Activated CD4-positive, alpha-beta T cell treated with anti-CD3 and anti-CD28 coated beads, Interleukin-2, amount 50 U/mL, for 48 hours (primary cell): ENCODE results near the gene IL22RA2.
A peak's percentile ranks its signal among the peaks of the same experiment; 100 is the strongest.
"Not testable (repeated sequence)": the region's sequence is repeated elsewhere in the genome, so short reads cannot be mapped to it uniquely, and the experiment has no call there.

Source experiments
- DNase-seq, 2 experiments: peaks; one replicate each; pipeline ENCODE4 v3.0.0-alpha.2; 2020

IL22RA2 gene

DNA sequence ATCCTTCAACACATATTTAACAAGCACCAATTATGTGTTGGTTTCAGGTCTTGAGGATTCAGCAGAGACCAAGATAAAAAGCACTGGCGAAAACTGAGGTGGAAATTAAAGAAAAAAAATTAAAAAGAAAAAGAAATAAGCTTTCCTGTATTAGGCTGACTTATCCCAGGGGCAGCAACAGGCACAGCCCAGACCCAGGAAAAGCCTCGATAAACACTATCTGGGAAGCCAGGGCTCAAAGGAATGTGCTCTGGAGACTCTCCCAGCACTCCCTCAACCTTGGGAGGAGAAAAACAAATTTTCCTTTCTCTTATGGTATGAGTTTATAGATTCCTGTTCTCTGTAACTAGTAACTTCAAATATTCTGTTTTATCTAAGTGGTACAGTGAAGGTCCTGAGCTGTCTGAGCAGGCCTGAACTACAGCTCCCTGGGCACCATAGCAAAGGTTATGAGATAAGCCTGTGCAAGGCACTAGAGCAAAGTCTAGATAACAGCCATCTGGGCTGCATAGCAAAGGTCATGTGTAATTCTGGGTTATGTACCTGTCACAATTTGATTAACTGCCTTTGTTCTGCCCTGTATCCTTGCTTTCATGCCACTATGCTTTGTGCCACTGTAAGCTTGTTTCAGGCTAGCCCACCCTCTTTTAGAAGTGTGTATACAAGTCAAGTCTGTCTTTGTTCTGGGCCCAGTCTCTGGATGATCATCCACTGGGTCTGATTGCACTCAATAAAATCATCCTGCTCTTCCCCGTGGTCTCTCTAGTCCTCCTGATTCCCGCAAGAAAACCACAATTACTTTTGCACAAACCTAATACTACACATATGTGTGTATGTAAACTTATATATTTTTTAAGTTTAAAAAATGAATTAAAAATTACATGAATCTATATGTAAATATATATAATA, 54.0 kb downstream of the IL22RA2 start:
- no peak for DNase-seq

- DNase-seq, result no peak
Measured at GRCh38 chr6:137117581-137117980, 55.9 kb downstream of the IL22RA2 start.

DNA sequence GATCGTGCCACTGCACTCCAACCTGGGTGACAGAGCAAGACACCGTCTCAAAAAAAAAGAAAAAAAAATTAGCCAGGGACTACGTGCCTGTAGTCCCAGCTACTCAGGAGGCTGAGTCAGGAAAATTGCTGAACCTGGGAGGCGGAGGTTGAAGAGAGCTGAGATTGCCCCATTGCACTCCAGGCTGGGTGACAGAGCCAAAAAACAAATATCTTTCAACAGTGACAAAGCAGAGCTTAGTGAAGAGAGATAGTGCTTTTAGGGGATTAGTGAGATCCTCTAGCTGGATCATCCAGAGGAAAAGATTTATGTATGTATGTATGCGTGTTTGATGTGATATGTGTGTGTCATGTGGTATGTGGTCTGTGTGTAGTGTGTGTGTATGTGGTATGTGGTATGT, 56.6 kb downstream of the IL22RA2 start:
- no peak for DNase-seq

DNA sequence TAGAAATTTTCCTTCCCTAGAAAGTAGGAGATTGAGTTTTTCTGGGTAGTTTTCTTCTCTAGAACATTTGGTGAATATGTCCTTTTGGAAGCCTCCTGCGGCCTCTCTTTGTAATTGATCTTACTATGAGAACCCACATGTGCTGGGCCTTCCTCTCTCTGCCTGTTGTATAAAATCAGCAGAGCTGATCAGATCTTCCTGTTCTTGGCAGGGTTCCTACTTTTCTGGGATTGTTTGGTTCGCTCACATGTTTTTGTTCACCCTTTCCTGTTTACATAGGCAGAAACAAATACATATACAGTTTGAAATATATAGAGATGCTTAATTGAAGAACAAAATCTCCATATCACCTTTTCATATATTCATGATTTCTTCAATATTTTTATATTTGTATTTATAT, 57.8 kb downstream of the IL22RA2 start:
- DNase-seq, result no peak

- no peak for DNase-seq
Measured at GRCh38 chr6:137112067-137112355, 61.4 kb downstream of the IL22RA2 start.

GRCh38 chr6:137111296-137112066, 62.0 kb downstream of the IL22RA2 start:
- DNase-seq, result no peak

GRCh38 chr6:137107767-137108105, 65.7 kb downstream of the IL22RA2 start:
- DNase-seq, result no peak

DNA sequence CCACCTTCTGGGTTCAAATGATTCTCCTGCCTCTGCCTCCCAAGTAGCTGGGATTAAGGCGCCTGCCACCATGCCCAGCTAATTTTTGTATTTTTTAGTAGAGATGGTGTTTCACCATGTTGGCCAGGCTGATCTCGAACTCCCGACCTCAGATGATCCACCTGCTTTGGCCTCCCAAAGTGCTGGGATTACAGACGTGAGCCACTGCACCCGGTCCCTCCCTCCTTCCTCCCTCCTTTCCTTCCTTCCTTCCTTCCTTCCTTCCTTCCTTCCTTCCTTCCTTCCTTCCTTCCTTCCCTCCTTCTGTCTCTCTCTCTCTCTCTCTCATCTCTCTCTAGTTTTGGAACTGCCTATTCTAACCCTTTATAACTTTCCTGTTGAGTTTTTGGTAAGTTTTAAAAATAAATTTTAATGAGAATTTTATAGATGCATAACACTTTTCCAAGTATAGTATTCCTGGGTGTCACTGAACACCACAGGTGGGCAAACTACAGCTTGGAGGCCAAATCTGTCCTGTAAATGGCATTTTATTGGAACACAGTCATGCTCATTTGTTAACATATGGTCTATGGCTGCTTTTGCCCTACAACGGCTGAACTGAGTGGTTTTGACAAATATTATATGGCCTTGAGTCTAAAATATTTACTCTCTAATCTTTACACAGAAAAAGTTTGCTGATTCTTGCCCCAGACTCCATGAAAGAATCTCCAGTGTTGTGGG, 66.2 kb downstream of the IL22RA2 start:
- not testable (repeated sequence) for DNase-seq

- DNase-seq, result no peak
Measured at GRCh38 chr6:137106183-137106582, 67.3 kb downstream of the IL22RA2 start.

DNA sequence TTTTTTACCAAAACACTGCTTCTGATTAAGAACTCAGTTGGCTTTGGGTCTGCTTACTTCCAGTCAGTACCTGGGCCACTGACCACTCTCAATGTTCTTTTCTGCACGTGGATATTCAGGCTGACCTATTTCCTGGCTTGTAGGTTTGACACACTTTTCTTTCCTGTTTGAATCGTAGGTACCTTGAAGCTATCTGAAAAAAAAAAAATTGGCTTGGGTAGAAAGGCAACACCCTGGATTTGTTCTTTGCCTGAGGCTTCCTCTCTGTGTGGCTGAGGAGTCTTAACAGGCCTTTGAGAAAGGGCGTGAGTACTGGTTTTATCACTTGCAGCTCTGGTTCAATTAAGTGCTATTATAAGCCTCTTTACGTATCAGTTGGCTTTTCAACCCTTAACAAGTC, 68.1 kb downstream of the IL22RA2 start:
- DNase-seq, result no peak

GRCh38 chr6:137104926-137105325, 68.5 kb downstream of the IL22RA2 start:
- DNase-seq, result no peak

DNA sequence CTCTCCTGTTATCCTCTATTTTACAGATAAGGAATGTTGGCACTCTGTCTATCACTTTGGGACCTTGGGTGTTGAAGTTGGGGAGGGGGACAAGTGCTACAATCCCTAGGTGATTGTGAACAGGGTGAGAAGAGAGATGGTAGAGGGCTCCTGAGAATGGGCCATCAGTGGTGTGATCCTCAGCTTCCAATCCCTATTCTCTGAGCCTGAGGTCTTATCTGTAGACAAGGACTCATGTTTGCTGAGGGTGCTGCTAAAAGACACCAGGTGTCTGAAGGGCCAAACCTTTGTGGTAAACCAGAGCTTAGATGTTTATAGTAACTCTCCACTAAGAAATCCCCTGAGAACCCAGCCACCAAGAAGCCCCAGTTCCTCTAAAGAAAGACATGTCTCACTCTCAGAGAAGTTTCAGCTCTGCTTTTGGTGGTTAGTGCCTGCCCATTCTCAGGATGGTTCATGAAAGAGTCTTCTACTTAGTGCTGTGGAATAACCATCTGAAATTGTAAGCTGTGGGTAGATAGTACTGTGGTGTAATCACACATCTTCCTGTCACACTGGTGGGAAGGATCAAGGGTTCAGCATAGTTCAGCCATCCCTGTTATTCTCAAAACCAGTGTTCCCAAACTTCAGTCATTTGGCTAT, 70.5 kb downstream of the IL22RA2 start:
- peak; percentile 7 to 25 for DNase-seq

GRCh38 chr6:137102050-137102848, 71.2 kb downstream of the IL22RA2 start:
- no peak for DNase-seq

DNA sequence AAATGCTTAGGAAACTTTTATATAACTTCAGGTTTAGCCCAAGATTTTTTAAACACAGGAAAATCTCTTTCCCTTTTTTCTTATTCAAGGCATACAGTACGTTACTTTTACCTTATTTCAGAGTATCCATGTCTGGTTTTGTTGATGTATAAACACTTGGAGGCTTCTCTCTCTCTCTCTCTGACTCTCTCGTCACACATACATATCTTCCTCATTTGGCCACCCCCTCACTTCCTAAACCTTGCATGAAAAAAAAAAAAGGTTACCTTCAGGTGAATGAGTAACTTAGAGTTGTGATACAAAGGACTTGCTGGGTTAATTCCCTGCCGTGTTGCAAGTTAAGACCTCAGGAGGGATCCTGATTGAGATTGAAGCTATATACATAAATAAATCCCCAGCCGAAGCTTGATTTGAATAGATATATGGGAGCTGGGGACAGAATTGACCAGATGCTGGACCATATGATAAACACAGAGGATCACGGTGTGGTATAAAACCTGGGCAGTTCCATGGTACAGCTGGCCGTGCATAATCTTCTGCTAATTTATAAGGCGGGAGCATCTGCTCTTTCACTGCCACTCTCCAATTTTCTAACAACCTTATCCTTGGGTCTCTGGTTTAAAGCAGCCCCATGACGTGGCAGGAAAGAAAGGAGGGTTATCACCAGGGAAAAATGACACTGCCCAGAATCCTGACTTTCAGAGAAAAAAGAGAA, 73.6 kb downstream of the IL22RA2 start:
- no peak for DNase-seq

DNA sequence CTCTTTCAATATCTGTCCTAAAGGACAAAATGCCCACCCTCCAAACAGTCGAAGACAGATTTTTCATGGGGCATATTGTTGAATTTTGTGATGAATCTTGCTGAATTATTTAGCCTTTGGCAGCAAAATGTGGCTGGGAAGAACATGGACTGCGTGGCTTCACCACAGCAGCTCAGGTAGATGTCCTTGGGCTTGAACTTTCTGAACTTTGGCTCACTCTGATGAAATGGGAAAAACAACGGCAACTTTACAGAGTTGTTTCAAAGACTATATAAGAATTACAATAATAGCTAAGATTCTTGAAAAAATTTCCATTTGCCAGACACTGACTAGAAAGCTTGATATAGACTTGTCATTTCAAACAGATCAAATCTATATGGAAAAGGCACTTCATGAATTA, 75.9 kb downstream of the IL22RA2 start:
- DNase-seq, result no peak

GRCh38 chr6:137097057-137097456, 76.4 kb downstream of the IL22RA2 start:
- DNase-seq, result no peak

GRCh38 chr6:137095651-137096238, 77.7 kb downstream of the IL22RA2 start:
- peak; percentile 6 to 9 for DNase-seq

DNA sequence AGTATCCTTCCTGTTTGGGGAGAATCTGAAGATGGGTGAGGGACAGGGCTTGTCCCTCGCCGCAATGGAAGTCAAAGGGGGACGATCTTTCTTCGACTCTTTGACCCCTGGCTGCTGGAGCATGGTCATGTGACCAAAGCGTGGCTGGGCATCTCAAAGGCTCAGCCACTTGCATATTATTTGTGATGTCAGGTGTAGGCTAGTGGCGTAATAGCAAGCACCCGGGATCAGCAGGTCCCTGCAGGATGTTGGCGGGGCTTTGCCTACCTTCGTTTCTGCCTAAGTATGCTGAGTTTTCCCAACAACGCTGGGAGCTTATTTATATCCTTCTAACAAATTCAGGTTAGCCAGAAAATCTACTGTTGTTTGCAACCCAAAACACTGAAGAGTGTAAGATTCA, 78.4 kb downstream of the IL22RA2 start:
- DNase-seq, result no peak

DNA sequence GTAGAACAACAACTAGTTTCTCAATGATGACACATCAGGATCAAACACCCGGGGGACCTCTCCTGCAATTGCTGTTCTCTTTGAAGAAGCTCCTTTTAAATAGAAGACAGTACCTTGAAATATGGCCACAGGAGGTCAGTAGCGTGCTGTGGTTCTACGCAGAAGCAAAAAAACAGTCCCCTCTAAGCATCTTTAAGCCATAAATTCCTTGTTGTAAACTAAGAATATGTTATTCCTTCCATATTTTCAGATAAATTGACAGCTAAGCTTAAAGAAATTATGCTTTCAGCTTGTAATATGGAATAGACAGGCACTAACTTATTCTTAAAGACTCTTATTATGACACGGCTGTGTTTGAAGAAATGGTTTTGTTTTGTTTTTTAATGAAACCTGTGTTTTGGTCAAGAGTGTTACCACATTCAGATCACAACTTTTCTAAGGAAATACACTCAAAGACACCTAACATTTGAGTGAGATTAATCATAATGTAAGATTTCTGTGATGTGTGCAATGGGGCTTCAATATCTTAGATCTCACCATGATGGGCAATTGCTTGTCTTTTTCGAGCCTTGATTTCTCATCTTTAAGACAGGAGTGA, 78.9 kb downstream of the IL22RA2 start:
- peak; percentile 38 to 55 for DNase-seq
